ENCODE measurements around the gene GPR162.

GRCh38 chr12:6854036-6854435 lies 32.4 kb downstream of the GPR162 start:
- TF ChIP-seq CTCF (conservative IDR thresholded peaks at IDR 0.05; ENCODE audit: low read length): no peak
- TF ChIP-seq EZH2phosphoT487 (IDR thresholded peaks at IDR 0.05; ENCODE audit: borderline replicate concordance): no peak

Measured in Loucy (cell line).